Fibroblast of villous mesenchyme (primary cell): ENCODE results near the gene CBFA2T3. TPM values are rescaled to one million over a fixed set of nuclear protein-coding genes. Genes with fewer than 3 reads are reported as not detected.

Experiments
- DNase-seq: peaks from one replicate; pipeline ENCODE4 v3.0.0-alpha.2; 2010; ENCODE audit warnings: low read depth
- H3K4me3 ChIP-seq: 2 replicates; pipeline ENCODE4 v1.5.1; 2011; ENCODE audit warnings: low read depth, mild to moderate bottlenecking, low read length
- CTCF ChIP-seq: IDR thresholded peaks from 2 replicates; pipeline ENCODE4 v1.5.1; 2012; ENCODE audit warnings: low read depth, mild to moderate bottlenecking, low read length; ENCODE audit not compliant: insufficient read depth
- total RNA-seq: library from RNA; depleted of rRNA; stranded (reverse); fragments of >200 nt; gene quantifications from 2 replicates; pipeline ENCODE4 v1.2.3, GENCODE V29; 2012

The CBFA2T3 gene
- total RNA-seq, 1 donor, result not detected

DNA sequence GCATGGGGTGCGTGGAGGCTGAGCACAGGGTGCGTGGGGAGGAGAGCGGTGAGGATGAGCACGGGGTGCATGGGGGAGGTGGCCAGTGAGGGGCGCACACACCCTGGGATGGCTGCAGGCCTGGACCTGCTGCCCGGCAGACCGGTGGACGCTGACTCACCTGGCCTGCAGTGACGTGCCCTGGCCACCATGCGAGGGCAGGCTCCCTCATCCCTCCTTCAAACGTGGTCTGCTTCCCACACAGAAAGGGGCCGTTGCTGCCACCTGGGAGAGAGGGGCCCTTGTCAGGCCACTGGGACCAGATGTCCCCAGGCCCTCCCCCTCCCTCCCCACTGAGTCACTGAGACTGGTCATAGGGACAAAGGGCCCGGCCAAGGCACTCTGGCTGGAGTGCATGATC is 145.2 kb downstream of the CBFA2T3 start:
- no peak for TF ChIP-seq CTCF
- DNase-seq, result no peak
- H3K4me3 ChIP-seq, result no peak overlapping the region

- no peak overlapping the region for H3K4me3 ChIP-seq
- no peak for TF ChIP-seq CTCF
- DNase-seq, result no peak
Observed at GRCh38 chr16:88830783-88831182, 146.2 kb downstream of the CBFA2T3 start.

- no peak for TF ChIP-seq CTCF
- DNase-seq, result peak; percentile 75
- no peak overlapping the region for H3K4me3 ChIP-seq
Observed at GRCh38 chr16:88830258-88830657, 146.7 kb downstream of the CBFA2T3 start.

DNA sequence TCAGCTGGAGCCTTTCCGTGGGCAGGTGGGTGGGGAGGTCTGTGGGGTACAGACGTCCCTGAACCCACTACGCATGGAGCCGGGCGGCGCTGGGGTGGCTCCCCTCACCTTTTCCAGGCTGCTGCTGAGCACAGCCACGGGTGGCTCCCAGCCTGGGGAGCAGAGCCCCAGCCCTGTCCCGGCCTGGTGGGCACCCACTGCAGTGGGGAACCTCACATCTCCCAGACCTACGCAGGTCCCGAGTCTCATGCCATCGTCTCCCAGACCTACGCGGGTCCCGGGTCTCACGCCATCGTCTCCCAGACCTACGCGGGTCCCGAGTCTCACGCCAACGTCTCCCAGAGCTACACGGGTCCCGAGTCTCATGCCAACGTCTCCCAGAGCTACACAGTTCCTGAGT is 148.3 kb downstream of the CBFA2T3 start:
- DNase-seq, result no peak
- TF ChIP-seq CTCF, result no peak
- H3K4me3 ChIP-seq, result no peak overlapping the region

GRCh38 chr16:88827727-88828126 is 149.3 kb downstream of the CBFA2T3 start:
- no peak for TF ChIP-seq CTCF
- DNase-seq, result no peak
- H3K4me3 ChIP-seq, result no peak overlapping the region

GRCh38 chr16:88826070-88826840 is 150.8 kb downstream of the CBFA2T3 start:
- no peak for DNase-seq
- no peak overlapping the region for H3K4me3 ChIP-seq
- TF ChIP-seq CTCF, result no peak

GRCh38 chr16:88825146-88825545 is 151.9 kb downstream of the CBFA2T3 start:
- no peak for TF ChIP-seq CTCF
- H3K4me3 ChIP-seq, result no peak overlapping the region
- no peak for DNase-seq
